Skeletal muscle tissue (tissue), 4 donors: ENCODE measurements around the gene UBALD2. TPM values are rescaled to one million over a fixed set of nuclear protein-coding genes. Genes with fewer than 3 reads are reported as not detected.
"Not testable (repeated sequence)": the region's sequence is repeated elsewhere in the genome, so short reads cannot be mapped to it uniquely, and the experiment has no call there.

ENCODE experiments used
- H3K27ac ChIP-seq: one replicate; pipeline ENCODE4 v1.7.0; 2013; ENCODE audit warnings: mild to moderate bottlenecking, low read depth, low read length, inconsistent platforms
- H3K27me3 ChIP-seq, 3 donors: one replicate each; pipeline ENCODE4 v1.7.0; 2013; ENCODE audit warnings: low read length in 3 of 3; ENCODE audit not compliant: control insufficient read depth in 3 of 3, insufficient read depth in 3 of 3
- H3K36me3 ChIP-seq, 3 donors: one replicate each; pipeline ENCODE4 v1.7.0; 2013; ENCODE audit warnings: low read length in 3 of 3; ENCODE audit not compliant: control insufficient read depth in 3 of 3, insufficient read depth in 3 of 3
- H3K4me1 ChIP-seq, 3 donors: one replicate each; pipeline ENCODE4 v1.7.0; 2013; ENCODE audit warnings: low read length in 3 of 3, mild to moderate bottlenecking in 3 of 3; ENCODE audit not compliant: control insufficient read depth in 3 of 3, insufficient read depth in 3 of 3
- H3K4me3 ChIP-seq, 3 donors: one replicate each; pipeline ENCODE4 v1.7.0; 2013; ENCODE audit warnings: low read length in 3 of 3
- H3K9ac ChIP-seq, 3 donors: one replicate each; pipeline ENCODE4 v1.7.0; 2013; ENCODE audit warnings: low read length in 3 of 3, mild to moderate bottlenecking in 3 of 3, moderate library complexity in 2 of 3, low read depth in 1 of 3
- H3K9me3 ChIP-seq, 3 donors: one replicate each; pipeline ENCODE4 v1.7.0; 2013; ENCODE audit warnings: low read length in 3 of 3; ENCODE audit not compliant: control insufficient read depth in 3 of 3
- total RNA-seq: library from RNA; depleted of rRNA; stranded (reverse); fragments of >200 nt; gene quantifications from one replicate; pipeline ENCODE4 v1.2.3, GENCODE V29; 2014
- donor health status: Osteomylitis.

The UBALD2 gene
- total RNA-seq, 1 donor from 2014 or later: 2.6 TPM

DNA sequence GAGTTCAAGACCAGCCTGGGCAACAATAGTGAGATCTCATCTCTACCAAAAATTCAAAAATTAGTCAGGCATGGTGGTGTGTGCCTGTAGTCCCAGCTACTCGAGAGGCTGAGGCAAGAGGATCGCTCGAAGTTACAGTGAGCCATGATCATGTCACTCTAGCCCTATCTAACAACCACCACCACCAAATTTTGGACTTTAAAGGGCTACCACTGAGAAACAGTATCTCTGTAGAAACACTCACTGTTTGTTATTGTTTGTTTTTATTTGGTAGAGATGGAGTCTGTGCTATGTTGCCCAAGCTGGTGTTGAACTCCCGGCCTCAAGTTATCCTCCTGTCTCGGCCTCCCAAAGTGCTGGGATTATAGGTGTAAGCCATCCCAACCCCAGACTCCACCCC lies 1.3 kb upstream of the UBALD2 start:
- no peak overlapping the region for H3K27ac ChIP-seq
- H3K36me3 ChIP-seq: peaks cover 0 to 3% (median 2%) of the 10 kb centered on the region in 3 donors
- H3K4me1 ChIP-seq: peaks cover 40 to 52% (median 40%) of the 10 kb centered on the region in 3 donors
- H3K27me3 ChIP-seq: no peaks in the 10 kb centered on the region
- H3K9ac ChIP-seq: no peak overlapping the region
- H3K9me3 ChIP-seq: no peaks in the 10 kb centered on the region
- no peak overlapping the region for H3K4me3 ChIP-seq

DNA sequence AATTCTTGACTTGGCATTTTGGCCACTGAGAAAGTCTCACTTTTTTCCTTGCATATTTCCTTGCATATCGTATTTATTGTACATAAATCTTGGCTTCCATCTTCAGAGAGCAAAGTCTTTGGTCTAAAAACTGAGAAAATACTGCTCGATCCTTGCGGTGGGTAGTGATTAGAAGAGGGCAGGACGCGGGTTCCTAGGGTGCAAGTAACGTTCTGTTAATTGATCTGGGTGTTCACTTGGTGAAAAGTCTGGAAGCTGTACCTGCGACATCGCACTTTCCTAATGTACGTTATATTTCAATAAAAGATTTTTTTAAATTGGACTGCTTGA lies 758 bp upstream of the UBALD2 start:
- H3K4me3 ChIP-seq: peak overlapping the region; percentile 39 to 55 (median 49)
- peak overlapping the region; percentile 11 to 46 (median 40) for H3K9ac ChIP-seq
- H3K9me3 ChIP-seq: no peaks in the 10 kb centered on the region
- peak overlapping the region; percentile 57 for H3K27ac ChIP-seq
- H3K36me3 ChIP-seq: peaks cover 0 to 3% (median 2%) of the 10 kb centered on the region in 3 donors
- peaks cover 45 to 54% (median 45%) of the 10 kb centered on the region in 3 donors for H3K4me1 ChIP-seq
- H3K27me3 ChIP-seq: no peaks in the 10 kb centered on the region

DNA sequence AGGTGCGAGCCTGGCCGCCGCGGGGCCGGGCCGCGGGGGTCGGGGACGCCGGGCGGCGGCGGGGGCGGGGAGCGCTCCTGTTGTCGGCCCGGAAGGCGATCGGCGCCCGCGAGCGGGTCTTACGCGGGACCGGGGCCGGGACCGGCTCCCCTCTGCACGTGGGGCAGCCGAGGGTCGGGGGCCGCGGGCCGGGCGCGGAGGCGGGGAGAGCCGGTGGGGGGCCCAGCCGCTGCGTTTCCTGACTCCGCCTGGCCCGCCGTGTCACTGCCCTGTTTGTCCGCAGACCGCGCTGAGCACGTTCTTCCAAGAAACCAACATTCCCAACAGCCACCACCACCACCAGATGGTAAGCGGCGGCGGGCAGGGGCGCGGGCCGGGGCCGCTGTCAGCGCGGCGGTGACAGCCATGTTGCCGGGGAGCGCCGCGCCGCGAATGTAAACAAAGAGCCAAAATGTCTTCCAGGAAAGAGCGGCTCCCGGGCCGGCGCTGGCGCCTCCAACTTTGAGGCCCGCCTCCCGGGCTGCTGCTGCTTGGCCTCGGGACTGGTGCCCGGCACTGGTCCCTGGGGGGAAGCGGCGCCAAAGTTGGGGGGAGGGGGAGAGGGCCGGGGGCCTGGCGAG lies 586 bp downstream of the UBALD2 start:
- Histone ChIP-seq H3K36me3 (peaks cover 0 to 5% (median 2%) of the 10 kb centered on the region in 3 donors), H3K9me3 (no peaks in the 10 kb centered on the region), H3K27ac (peak overlapping the region; percentile 83), H3K4me3 (peak overlapping the region; percentile 68 to 81 (median 81)), H3K9ac (peak overlapping the region; percentile 79 to 91 (median 81)), H3K4me1 (peaks cover 54 to 59% (median 55%) of the 10 kb centered on the region in 3 donors), H3K27me3 (no peaks in the 10 kb centered on the region)

DNA sequence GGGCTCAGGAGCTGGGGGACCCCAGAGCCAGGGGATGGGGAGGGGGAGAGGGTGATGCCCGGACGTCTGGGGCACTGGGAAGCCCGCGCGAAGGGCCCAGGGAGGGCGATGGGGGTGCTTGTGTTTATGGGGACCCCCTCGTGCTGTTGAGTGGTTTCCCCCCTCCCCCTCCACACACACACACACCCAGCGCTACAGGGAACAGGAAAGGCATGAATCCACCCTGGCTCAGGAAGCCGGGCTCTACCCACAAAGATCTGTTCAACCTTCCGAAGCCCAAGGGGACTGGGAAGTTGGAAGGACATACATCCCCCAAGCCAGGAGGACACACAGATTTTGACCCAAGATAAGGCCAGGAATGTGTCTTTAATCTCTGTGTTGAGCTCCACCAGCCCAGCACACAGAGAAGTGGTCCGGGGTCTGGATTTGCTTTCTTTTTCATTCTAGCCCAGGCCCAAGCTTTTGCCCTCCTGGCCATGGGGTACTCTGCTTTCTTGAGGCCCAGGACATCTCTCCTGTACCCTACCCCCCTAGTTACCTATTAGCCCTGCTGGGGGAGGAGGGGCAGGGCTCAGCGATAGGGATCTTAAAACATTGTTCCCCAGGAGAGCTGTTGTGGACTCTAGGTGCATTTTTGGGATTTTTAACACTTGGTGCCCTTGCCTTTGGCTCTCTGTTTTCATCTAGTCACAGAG lies 1.2 kb downstream of the UBALD2 start:
- Histone ChIP-seq H3K9me3 (no peaks in the 10 kb centered on the region), H3K27me3 (no peaks in the 10 kb centered on the region), H3K36me3 (peaks cover 0 to 5% (median 2%) of the 10 kb centered on the region in 3 donors), H3K9ac (peak overlapping the region; percentile 79 to 91 (median 79)), H3K4me3 (peak overlapping the region; percentile 68 to 81 (median 81)), H3K27ac (peak overlapping the region; percentile 83), H3K4me1 (peaks cover 60 to 62% (median 61%) of the 10 kb centered on the region in 3 donors)

DNA sequence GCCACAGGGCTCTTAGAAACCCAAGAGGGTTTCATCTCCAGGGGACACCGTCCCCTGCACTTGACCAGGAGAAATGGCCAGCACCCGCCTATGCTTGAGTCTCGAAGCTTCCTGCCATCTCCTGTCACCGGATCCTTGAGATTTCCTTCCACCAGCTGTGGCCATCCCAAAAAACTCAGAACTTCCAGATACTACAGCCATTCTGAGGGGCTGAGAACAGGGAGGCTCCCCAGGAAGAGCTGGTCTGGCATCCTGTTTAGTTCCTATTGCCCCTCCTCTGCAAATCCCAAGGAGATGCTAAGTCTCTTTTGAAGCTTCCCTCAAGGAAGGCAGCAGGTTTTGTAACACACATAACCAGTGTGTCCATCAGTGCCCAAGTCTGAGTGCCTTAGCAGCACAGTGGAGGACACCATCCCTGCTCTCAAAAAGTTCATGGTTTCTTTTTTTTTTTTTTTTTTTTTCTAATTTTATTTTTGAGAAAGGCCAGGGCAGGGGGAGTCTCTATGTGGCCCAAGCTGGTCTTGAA lies 2.0 kb downstream of the UBALD2 start:
- H3K4me1 ChIP-seq: peaks cover 64 to 69% (median 67%) of the 10 kb centered on the region in 3 donors
- H3K9ac ChIP-seq: peak overlapping the region; percentile 16 to 91 (median 79)
- peak overlapping the region; percentile 68 to 81 (median 81) for H3K4me3 ChIP-seq
- no peaks in the 10 kb centered on the region for H3K9me3 ChIP-seq
- H3K36me3 ChIP-seq: peaks cover 0 to 5% (median 2%) of the 10 kb centered on the region in 3 donors
- H3K27me3 ChIP-seq: no peaks in the 10 kb centered on the region
- H3K27ac ChIP-seq: peak overlapping the region; percentile 83

DNA sequence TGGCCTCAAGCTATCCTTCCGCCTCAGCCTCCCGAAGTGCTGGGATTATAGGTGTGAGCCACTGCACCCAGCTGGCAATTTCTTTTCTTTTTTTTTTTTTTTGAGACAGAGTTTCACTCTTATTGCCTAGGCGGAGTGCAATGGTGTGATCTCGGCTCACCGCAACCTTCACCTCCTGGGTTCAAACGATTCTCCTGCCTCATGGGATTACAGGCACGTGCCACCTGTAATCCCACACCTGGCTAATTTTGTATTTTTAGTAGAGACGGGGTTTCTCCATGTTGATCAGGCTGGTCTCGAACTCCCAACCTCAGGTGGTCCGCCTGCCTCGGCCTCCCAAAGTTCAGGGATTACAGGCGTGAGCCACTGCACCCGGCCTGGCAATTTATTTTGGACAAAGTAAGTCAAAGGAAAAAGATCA lies 2.4 kb downstream of the UBALD2 start:
- H3K9me3 ChIP-seq: not testable (repeated sequence)

DNA sequence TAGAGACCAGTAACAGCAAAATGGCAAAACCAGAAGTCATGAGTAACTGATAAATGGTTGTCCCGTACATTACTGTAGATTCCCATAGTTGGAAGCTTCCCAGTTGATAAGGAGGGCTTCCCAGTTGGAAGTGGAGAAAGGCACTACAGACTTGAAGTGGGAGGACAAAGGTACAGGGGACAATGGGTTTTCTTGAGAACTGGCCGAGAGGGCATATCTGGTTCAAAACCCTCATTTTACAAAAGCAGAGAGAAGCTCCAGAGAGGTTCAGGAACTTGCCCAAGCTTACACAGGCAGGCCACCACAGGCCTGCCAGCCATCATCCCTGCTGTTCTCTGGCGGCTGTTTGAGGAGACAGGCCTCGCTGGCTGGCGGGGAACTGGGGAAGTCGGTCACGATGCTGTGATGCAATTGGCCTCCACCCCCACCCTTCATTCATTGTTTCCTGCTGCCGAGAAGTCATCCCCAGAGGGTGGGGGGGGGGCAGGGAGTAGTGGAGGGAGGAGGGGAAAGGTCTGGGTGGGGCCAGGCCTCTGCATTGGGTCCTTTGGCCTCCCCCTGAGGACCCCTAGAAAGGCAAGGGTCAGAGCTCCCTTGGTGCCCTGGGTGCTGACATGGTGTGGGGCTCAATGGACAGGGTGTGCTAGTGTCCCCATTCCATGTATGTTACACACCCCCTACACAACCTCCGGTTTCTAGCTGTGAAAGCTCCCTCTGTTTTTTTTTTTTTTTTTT lies 3.0 kb downstream of the UBALD2 start:
- H3K4me3 ChIP-seq: peak overlapping the region in 2 of 3 donors; percentile 21 to 38
- no peaks in the 10 kb centered on the region for H3K27me3 ChIP-seq
- no peaks in the 10 kb centered on the region for H3K9me3 ChIP-seq
- peak overlapping the region; percentile 78 for H3K27ac ChIP-seq
- H3K9ac ChIP-seq: peak overlapping the region in 2 of 3 donors; percentile 33 to 45
- peaks cover 67 to 71% (median 69%) of the 10 kb centered on the region in 3 donors for H3K4me1 ChIP-seq
- H3K36me3 ChIP-seq: peaks cover 0 to 5% (median 2%) of the 10 kb centered on the region in 3 donors

More for the DNA sequence above, 2.4 kb downstream of the UBALD2 start:
- Histone ChIP-seq H3K27ac (peak overlapping the region; percentile 78), H3K9ac (peak overlapping the region in 2 of 3 donors; percentile 33 to 45), H3K4me3 (peak overlapping the region in 1 of 3 donors; percentile 38), H3K4me1 (peaks cover 67 to 71% (median 69%) of the 10 kb centered on the region in 3 donors)
- H3K27me3 ChIP-seq, H3K36me3 ChIP-seq: not testable (repeated sequence)

DNA sequence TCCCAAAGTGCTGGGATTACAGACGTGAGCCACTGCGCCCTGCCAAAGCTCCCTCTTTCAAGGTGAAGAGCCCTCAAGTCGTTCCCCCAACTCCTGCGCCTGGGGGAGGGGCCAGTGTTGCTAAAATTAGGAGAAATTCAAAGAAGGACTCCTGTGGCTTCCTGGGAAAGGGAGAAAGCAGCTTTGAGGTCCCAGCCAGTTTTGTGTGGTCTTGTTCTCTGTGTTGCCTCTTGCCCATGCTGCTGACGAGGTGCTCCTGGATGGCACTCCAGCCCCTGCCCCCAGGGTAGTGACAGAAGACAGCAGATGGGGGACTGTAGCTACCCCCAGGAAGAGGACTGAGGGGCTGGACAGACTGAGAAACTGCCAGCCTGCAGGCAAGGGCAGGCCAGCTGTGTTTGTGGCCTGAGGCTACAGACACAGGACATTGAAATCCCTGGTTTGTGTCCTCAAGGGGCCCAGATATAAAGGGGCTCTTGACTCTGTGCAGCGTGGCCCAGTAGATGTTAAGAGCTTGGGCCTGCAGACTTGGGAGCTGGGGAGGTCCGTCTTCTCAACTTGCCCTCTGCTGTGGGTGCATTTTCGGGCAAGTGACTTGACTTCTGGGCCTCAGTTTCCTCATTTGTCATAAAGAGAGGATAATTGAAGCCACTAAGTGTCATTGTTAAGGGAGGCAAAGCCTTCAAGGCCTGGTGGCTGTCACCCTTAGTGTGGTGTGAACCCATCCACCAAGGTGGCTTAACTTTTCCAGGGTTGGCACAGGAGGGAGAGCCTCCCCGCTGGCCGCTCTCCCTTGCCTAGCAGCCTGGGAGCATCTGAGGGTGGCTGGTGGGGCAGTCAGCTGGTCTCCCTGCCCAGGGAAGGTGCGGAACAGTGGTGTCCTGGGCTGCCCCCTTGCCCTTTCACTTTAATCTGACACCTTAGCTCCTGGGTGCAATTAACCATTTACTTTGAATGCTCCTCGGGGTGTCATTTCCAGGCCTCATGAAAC lies 4.1 kb downstream of the UBALD2 start:
- peak overlapping the region in 2 of 3 donors; percentile 8 to 45 for H3K4me3 ChIP-seq
- peak overlapping the region in 1 of 3 donors; percentile 71 for H3K9ac ChIP-seq
- H3K36me3 ChIP-seq: peaks cover 0 to 5% (median 2%) of the 10 kb centered on the region in 3 donors
- peak overlapping the region; percentile 78 for H3K27ac ChIP-seq
- H3K9me3 ChIP-seq: no peaks in the 10 kb centered on the region
- no peaks in the 10 kb centered on the region for H3K27me3 ChIP-seq
- H3K4me1 ChIP-seq: peaks cover 62 to 73% (median 67%) of the 10 kb centered on the region in 3 donors

DNA sequence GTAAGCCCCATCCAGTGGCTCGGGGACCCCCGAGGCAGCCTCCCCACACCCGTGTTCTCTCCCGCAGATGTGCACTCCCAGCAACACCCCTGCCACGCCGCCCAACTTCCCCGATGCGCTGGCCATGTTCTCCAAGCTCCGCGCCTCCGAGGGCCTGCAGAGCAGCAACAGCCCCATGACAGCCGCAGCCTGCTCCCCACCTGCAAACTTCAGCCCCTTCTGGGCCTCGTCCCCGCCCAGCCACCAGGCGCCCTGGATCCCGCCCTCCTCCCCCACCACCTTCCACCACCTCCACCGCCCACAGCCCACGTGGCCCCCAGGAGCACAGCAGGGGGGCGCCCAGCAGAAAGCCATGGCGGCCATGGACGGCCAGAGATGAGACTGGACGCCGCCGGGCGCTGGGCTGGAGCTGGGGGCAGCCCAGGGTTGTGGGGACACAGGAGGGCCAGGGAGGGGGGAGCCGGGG lies 5.0 kb downstream of the UBALD2 start:
- Histone ChIP-seq H3K4me1 (peaks cover 59 to 71% (median 63%) of the 10 kb centered on the region in 3 donors), H3K4me3 (peak overlapping the region in 1 of 3 donors; percentile 45), H3K9ac (peak overlapping the region in 1 of 3 donors; percentile 71), H3K36me3 (peaks cover 0 to 5% (median 2%) of the 10 kb centered on the region in 3 donors), H3K27me3 (no peaks in the 10 kb centered on the region), H3K9me3 (no peaks in the 10 kb centered on the region), H3K27ac (peak overlapping the region; percentile 78)
